HCT116 (cell line): Measurements from ENCODE around the gene OSBPL10. TPM values are rescaled to one million over a fixed set of nuclear protein-coding genes. Genes with fewer than 3 reads are reported as not detected.

ENCODE experiments used
- ATAC-seq: fragments of 200-7000 bp; cut with Tn5 transposase; 2 replicates; pipeline ENCODE4 v1.9.1; 2020; ENCODE audit warnings: mild to moderate bottlenecking, moderate library complexity
- BruUV-seq: library from RNA; stranded (reverse); fragments of 400-500 nt; replicated peaks from 2 replicates; lab custom pipeline; 2021; lab: Mats Ljungman, UMichigan
- CTCF ChIA-PET: fragments of 300-600 bp; sonication (Branson Sonifier 250); formaldehyde crosslinking; loops from one replicate; lab custom pipeline; 2021; ENCODE audit warnings: antibody characterized with exemption; lab: Charles Lee
- POLR2A ChIA-PET: fragments of 300-600, 350-600 bp; sonication (Branson Sonifier 250); formaldehyde crosslinking; loops from one replicate; lab custom pipeline; 2021; ENCODE audit warnings: antibody characterized with exemption; lab: Charles Lee
- RAD21 ChIA-PET, 2 experiments: fragments of 300-600 bp; sonication (Branson Sonifier 250); formaldehyde crosslinking; loops; one replicate each; lab custom pipeline; 2023; ENCODE audit warnings: low total read pairs in 2 of 2; ENCODE audit not compliant: uncharacterized antibody in 2 of 2, unreplicated experiment in 2 of 2, low non-redundant PET in 1 of 2; lab: Charles Lee
- DNase-seq: peaks from one replicate; pipeline ENCODE4 v3.0.0-alpha.2; 2010; ENCODE audit warnings: low read depth, low spot score
- H2AFZ ChIP-seq: fragments of 200-600 bp; shearing (Covaris generic), sonication (generic); 2 replicates; pipeline ENCODE4 v1.6.1; 2017; ENCODE audit warnings: low read depth, mixed run types, mixed read lengths, antibody characterized with exemption, low read length; ENCODE audit not compliant: poor library complexity, severe bottlenecking
- H3K27ac ChIP-seq: 2 replicates; pipeline ENCODE4 v1.5.1; 2012; ENCODE audit warnings: low read depth, low read length
- H3K27me3 ChIP-seq: fragments of 200-600 bp; sonication (generic); 2 replicates; pipeline ENCODE4 v1.6.1; 2016; ENCODE audit warnings: mixed run types, low read length, mixed read lengths; ENCODE audit not compliant: insufficient read depth
- H3K36me3 ChIP-seq, 2 experiments: fragments of 200-500 bp in 1 of 2; fragments of 200-600 bp in 1 of 2; sonication (Bioruptor generic) in 1 of 2; sonication (generic) in 1 of 2; 2 replicates each; pipeline versions ENCODE4 v1.5.1 to v1.6.1; 2014 to 2016; ENCODE audit warnings: low read length in 2 of 2, inconsistent platforms in 1 of 2, mixed read lengths in 1 of 2, mixed run types in 1 of 2; ENCODE audit not compliant: insufficient read depth in 2 of 2, control insufficient read depth in 1 of 2
- H3K4me1 ChIP-seq, 2 experiments: fragments of 200-600 bp in 1 of 2; sonication (generic) in 1 of 2; 2 replicates each; pipeline versions ENCODE4 v1.5.1 to v1.6.1; 2012 to 2017; ENCODE audit warnings: low read length in 2 of 2, inconsistent platforms in 1 of 2, mild to moderate bottlenecking in 1 of 2, mixed read lengths in 1 of 2, mixed run types in 1 of 2, moderate library complexity in 1 of 2; ENCODE audit not compliant: insufficient read depth in 2 of 2, control insufficient read depth in 1 of 2
- H3K4me2 ChIP-seq: fragments of 200-600 bp; sonication (generic); 2 replicates; pipeline ENCODE4 v1.6.1; 2017; ENCODE audit warnings: mixed run types, low read length, mixed read lengths
- H3K4me3 ChIP-seq, 2 experiments: fragments of 200-600 bp in 1 of 2; sonication (generic) in 1 of 2; replicated peaks in 1 of 2; 2 replicates each; pipeline ENCODE4 v1.5.1; 2011 to 2016; ENCODE audit warnings: low read length in 2 of 2, control low read depth in 1 of 2, low read depth in 1 of 2, mild to moderate bottlenecking in 1 of 2, mixed read lengths in 1 of 2, mixed run types in 1 of 2
- H3K79me2 ChIP-seq: fragments of 200-600 bp; sonication (generic); 2 replicates; pipeline ENCODE4 v1.6.1; 2017; ENCODE audit warnings: mild to moderate bottlenecking, mixed run types, low read length, moderate library complexity, mixed read lengths; ENCODE audit not compliant: insufficient read depth
- H3K9ac ChIP-seq: fragments of 200-600 bp; sonication (generic); 2 replicates; pipeline ENCODE4 v1.6.1; 2016; ENCODE audit warnings: low read length, mixed read lengths
- H3K9me2 ChIP-seq: fragments of 200-600 bp; sonication (generic), shearing (Covaris generic); 2 replicates; pipeline ENCODE4 v1.6.1; 2017; ENCODE audit warnings: mixed run types, mild to moderate bottlenecking, moderate library complexity; ENCODE audit not compliant: insufficient read depth
- H3K9me3 ChIP-seq, 2 experiments: fragments of 200-500 bp in 1 of 2; fragments of 200-600 bp in 1 of 2; sonication (Bioruptor generic) in 1 of 2; sonication (generic) in 1 of 2; 2 replicates each; pipeline ENCODE4 v1.6.1; 2014 to 2017; ENCODE audit warnings: low read length in 2 of 2, mixed read lengths in 2 of 2, inconsistent platforms in 1 of 2, low read depth in 1 of 2, mild to moderate bottlenecking in 1 of 2, mixed run types in 1 of 2, moderate library complexity in 1 of 2; ENCODE audit not compliant: control insufficient read depth in 1 of 2, insufficient read depth in 1 of 2
- H4K20me1 ChIP-seq: fragments of 200-600 bp; sonication (generic), shearing (Covaris generic); 2 replicates; pipeline ENCODE4 v1.6.1; 2017; ENCODE audit warnings: mixed run types, mild to moderate bottlenecking, moderate library complexity; ENCODE audit not compliant: insufficient read depth
- ATF3 ChIP-seq: IDR thresholded peaks from 2 replicates; pipeline ENCODE4 v1.6.1; 2012
- CBX3 ChIP-seq: IDR thresholded peaks from 2 replicates; pipeline ENCODE4 v1.6.1; 2012; ENCODE audit warnings: low read depth
- CEBPB ChIP-seq: IDR thresholded peaks from 2 replicates; pipeline ENCODE4 v1.6.1; 2012; ENCODE audit warnings: low read depth
- CTCF ChIP-seq, 3 experiments: fragments of 200-600 bp in 1 of 3; sonication (generic) in 1 of 3; IDR thresholded peaks in 2 of 3; conservative IDR thresholded peaks in 1 of 3; 2 replicates each; pipeline ENCODE4 v1.5.1; 2012 to 2017; ENCODE audit warnings: low read depth in 2 of 3, low read length in 2 of 3, antibody characterized with exemption in 1 of 3, borderline replicate concordance in 1 of 3, control low read depth in 1 of 3, mild to moderate bottlenecking in 1 of 3, mixed read lengths in 1 of 3, mixed run types in 1 of 3, moderate library complexity in 1 of 3; ENCODE audit not compliant: insufficient read depth in 1 of 3
- EGR1 ChIP-seq: IDR thresholded peaks from 2 replicates; pipeline ENCODE4 v1.6.1; 2012; ENCODE audit warnings: low read depth
- ELF1 ChIP-seq: IDR thresholded peaks from 2 replicates; pipeline ENCODE4 v1.6.1; 2012; ENCODE audit warnings: low read depth, borderline replicate concordance
- EZH2phosphoT487 ChIP-seq: fragments of 200-600 bp; IDR thresholded peaks from 2 replicates; pipeline ENCODE4 v1.6.1; 2018; ENCODE audit warnings: antibody characterized with exemption, borderline replicate concordance
- FOSL1 ChIP-seq: IDR thresholded peaks from 2 replicates; pipeline ENCODE4 v1.6.1; 2012; ENCODE audit warnings: low read depth
- JUND ChIP-seq: IDR thresholded peaks from 2 replicates; pipeline ENCODE4 v1.6.1; 2012
- MAX ChIP-seq: IDR thresholded peaks from 2 replicates; pipeline ENCODE4 v1.6.1; 2012
- POLR2A ChIP-seq: IDR thresholded peaks from 2 replicates; pipeline ENCODE4 v1.7.0; 2011; ENCODE audit warnings: borderline replicate concordance; ENCODE audit not compliant: insufficient read depth, insufficient read length; ENCODE audit errors: extremely low read depth
- POLR2AphosphoS5 ChIP-seq: IDR thresholded peaks from 2 replicates; pipeline ENCODE4 v1.6.1; 2011; ENCODE audit warnings: mild to moderate bottlenecking, low read depth, low read length, moderate library complexity
- RAD21 ChIP-seq: IDR thresholded peaks from 2 replicates; pipeline ENCODE4 v1.6.1; 2012; ENCODE audit warnings: low read depth, mild to moderate bottlenecking
- REST ChIP-seq: IDR thresholded peaks from 2 replicates; pipeline ENCODE4 v1.6.1; 2012; ENCODE audit warnings: low read depth
- SIN3A ChIP-seq: IDR thresholded peaks from 2 replicates; pipeline ENCODE4 v1.6.1; 2012; ENCODE audit warnings: low read depth
- SRF ChIP-seq: IDR thresholded peaks from 2 replicates; pipeline ENCODE4 v1.6.1; 2012; ENCODE audit warnings: low read depth
- YY1 ChIP-seq: IDR thresholded peaks from 2 replicates; pipeline ENCODE4 v1.6.1; 2011; ENCODE audit warnings: low read length, low read depth, moderate library complexity, mild to moderate bottlenecking; ENCODE audit not compliant: insufficient replicate concordance; ENCODE audit errors: extremely low read depth
- ZBTB33 ChIP-seq: IDR thresholded peaks from 2 replicates; pipeline ENCODE4 v1.6.1; 2011; ENCODE audit warnings: mild to moderate bottlenecking, low read length, moderate library complexity; ENCODE audit not compliant: insufficient replicate concordance; ENCODE audit errors: extremely low read depth
- ZFX ChIP-seq: fragments of 450-650 bp; IDR thresholded peaks from 2 replicates; pipeline ENCODE4 v1.6.1; 2017
- ZNF274 ChIP-seq: fragments of 200-500 bp; sonication (Bioruptor generic); IDR thresholded peaks from 2 replicates; pipeline ENCODE4 v1.6.1; 2014; ENCODE audit warnings: mild to moderate bottlenecking, low read depth, low read length, inconsistent platforms
- intact Hi-C: fragments of 100-400 bp; cut with micrococcal nuclease; formaldehyde crosslinking; loops from 2 replicates; pipeline ENCODE4 v1.10.0; 2022
- total RNA-seq: library from RNA; stranded (reverse); gene quantifications from one replicate; pipeline ENCODE4 v1.2.1, GENCODE V29; 2021; ENCODE audit not compliant: unreplicated experiment

OSBPL10 gene
- total RNA-seq, 1 experiment from 2014 or later = 25.8 TPM

- no peaks in the 10 kb centered on the region for H3K4me1 ChIP-seq
- no peak overlapping the region for H3K27ac ChIP-seq
- H3K27me3 ChIP-seq = no peaks in the 10 kb centered on the region
- H3K4me3 ChIP-seq = no peak overlapping the region
- H4K20me1 ChIP-seq = no peaks in the 10 kb centered on the region
- ChIA-PET RAD21 (no interaction called here), CTCF (no interaction called here), POLR2A (no interaction called here)
- H3K36me3 ChIP-seq = no peaks in the 10 kb centered on the region
- no TSS peak for BruUV-seq
- H2AFZ ChIP-seq = no peak overlapping the region
- intact Hi-C loops = no loop called here
- no peaks in the 10 kb centered on the region for H3K9me3 ChIP-seq
- H3K79me2 ChIP-seq = no peaks in the 10 kb centered on the region
- ATAC-seq = no peak
- DNase-seq = no peak
- H3K9me2 ChIP-seq = no peaks in the 10 kb centered on the region
- TF ChIP-seq JUND = no peak
- TF ChIP-seq POLR2AphosphoS5 = no peak
- no peak for TF ChIP-seq MAX
- no peak for TF ChIP-seq ZBTB33
- TF ChIP-seq CTCF (IDR thresholded peaks at IDR 0.05 in 2 of 3, conservative IDR thresholded peaks at IDR 0.05 in 1 of 3; ENCODE audit: borderline replicate concordance in 1 of 3, insufficient read depth in 1 of 3, low read depth in 2 of 3, low read length in 2 of 3) = no peak
- no peak for TF ChIP-seq CBX3
- no peak for TF ChIP-seq ZNF274
- no peak for TF ChIP-seq RAD21
- no peak for TF ChIP-seq ZFX
- no peak for TF ChIP-seq YY1
- TF ChIP-seq SRF = no peak
- no peak for TF ChIP-seq POLR2A
- no peak for TF ChIP-seq REST
- TF ChIP-seq SIN3A = no peak
- no peak for TF ChIP-seq EZH2phosphoT487
- no peak for TF ChIP-seq EGR1
- no peak for TF ChIP-seq FOSL1
- no peak for TF ChIP-seq ELF1
- TF ChIP-seq CEBPB = no peak
- TF ChIP-seq ATF3 = no peak
- no peak overlapping the region for H3K9ac ChIP-seq
- no peak overlapping the region for H3K4me2 ChIP-seq
Measured at GRCh38 chr3:31815631-31816440, 165.2 kb downstream of the OSBPL10 start.
